ENCODE measurements around the gene ZNF827. TPM values are rescaled to one million over a fixed set of nuclear protein-coding genes. Genes with fewer than 3 reads are reported as not detected.

Gene ZNF827
- total RNA-seq, 1 experiment from 2014 or later: 5.5 TPM

- no peak for DNase-seq (ENCODE audit: extremely low read depth, low read depth)
Measured at GRCh38 chr4:145732001-145732815, 206.4 kb downstream of the ZNF827 start.

- no peak for DNase-seq (ENCODE audit: extremely low read depth, low read depth)
Measured at GRCh38 chr4:145731028-145731427, 207.6 kb downstream of the ZNF827 start.

- DNase-seq (ENCODE audit: extremely low read depth, low read depth): no peak
Measured at GRCh38 chr4:145730026-145730425, 208.6 kb downstream of the ZNF827 start.

GRCh38 chr4:145723336-145723735 lies 215.3 kb downstream of the ZNF827 start:
- DNase-seq (ENCODE audit: extremely low read depth, low read depth): no peak

GRCh38 chr4:145722561-145722960 lies 216.1 kb downstream of the ZNF827 start:
- no peak for DNase-seq (ENCODE audit: extremely low read depth, low read depth)

- DNase-seq (ENCODE audit: extremely low read depth, low read depth): no peak
Measured at GRCh38 chr4:145720656-145721055, 218.0 kb downstream of the ZNF827 start.

GRCh38 chr4:145719752-145720624 lies 218.6 kb downstream of the ZNF827 start:
- DNase-seq (ENCODE audit: extremely low read depth, low read depth): no peak

- DNase-seq (ENCODE audit: extremely low read depth, low read depth): no peak
Measured at GRCh38 chr4:145716661-145717200, 221.9 kb downstream of the ZNF827 start.

- no peak for DNase-seq (ENCODE audit: extremely low read depth, low read depth)
Measured at GRCh38 chr4:145716200-145716599, 222.4 kb downstream of the ZNF827 start.

- DNase-seq (ENCODE audit: extremely low read depth, low read depth): no peak
Measured at GRCh38 chr4:145709843-145710242, 228.8 kb downstream of the ZNF827 start.

- DNase-seq (ENCODE audit: extremely low read depth, low read depth): no peak
Measured at GRCh38 chr4:145709336-145709735, 229.3 kb downstream of the ZNF827 start.

Small RNAs within 50 kb of the gene (small RNA-seq; reads per million reads assigned to genes)
- 0 reads per million in 2 experiments for gene RF00019

Other genes with a start within 250 kb of the ZNF827 start
- gene LSM6, start 236.9 kb upstream of the ZNF827 start, total RNA-seq (2014; rRNA removed; shearing (Covaris generic)): 39.5 and 45.3 TPM in 2 replicates